Memory B cell (primary cell): ENCODE results near the gene ZNF607.
"Not testable (repeated sequence)": the region's sequence is repeated elsewhere in the genome, so short reads cannot be mapped to it uniquely, and the experiment has no call there.

Experiments used
- ATAC-seq: fragments of 150-1000 bp; cut with Tn5 transposase; 2 replicates; pipeline ENCODE4 v1.10.0; 2021; ENCODE audit warnings: low read depth, mild to moderate bottlenecking, moderate library complexity
- DNase-seq, 2 donors: peaks; one replicate each; pipeline ENCODE4 v3.0.0; 2022; ENCODE audit warnings: low spot score in 2 of 2
- H3K27ac Mint-ChIP-seq: one replicate; pipeline ENCODE4 v1.8.0; 2022; ENCODE audit warnings: mild to moderate bottlenecking, moderate library complexity, mixed read lengths
- H3K27me3 Mint-ChIP-seq: one replicate; pipeline ENCODE4 v1.8.0; 2022; ENCODE audit warnings: mixed read lengths
- H3K36me3 Mint-ChIP-seq: one replicate; pipeline ENCODE4 v1.8.0; 2022; ENCODE audit warnings: mild to moderate bottlenecking, mixed read lengths
- H3K4me1 Mint-ChIP-seq: one replicate; pipeline ENCODE4 v1.8.0; 2022; ENCODE audit warnings: mixed read lengths
- H3K4me3 Mint-ChIP-seq: one replicate; pipeline ENCODE4 v1.8.0; 2022; ENCODE audit warnings: mild to moderate bottlenecking, moderate library complexity, mixed read lengths
- H3K9me3 Mint-ChIP-seq: one replicate; pipeline ENCODE4 v1.8.0; 2022; ENCODE audit warnings: mixed read lengths

The ZNF607 gene

GRCh38 chr19:37719111-37719926 lies at the start of gene ZNF607:
ZNF607 (minus strand) TSS chr19:37719761; CDS start chr19:37711618, 8,143 bp downstream.
- Mint-ChIP-seq H3K9me3 (no peaks in the 10 kb centered on the region), H3K27me3 (no peaks in the 10 kb centered on the region), H3K4me1 (peaks cover 9% of the 10 kb centered on the region), H3K4me3 (peak within 1 kb of the TSS; percentile 97), H3K27ac (peak within 1 kb of the TSS; percentile 95), H3K36me3 (peaks cover 6% of the 10 kb centered on the region)
- ATAC-seq = peak; percentile 86
- peak; percentile 80 to 81 for DNase-seq

- no peak overlapping the region for H3K27ac Mint-ChIP-seq
- H3K9me3 Mint-ChIP-seq = peaks cover 3% of the 10 kb centered on the region
- H3K4me1 Mint-ChIP-seq = no peaks in the 10 kb centered on the region
- ATAC-seq = no peak
- H3K27me3 Mint-ChIP-seq = no peaks in the 10 kb centered on the region
- no peak for DNase-seq
- peaks cover 51% of the 10 kb centered on the region for H3K36me3 Mint-ChIP-seq
- no peak overlapping the region for H3K4me3 Mint-ChIP-seq
These were observed 43.9 kb upstream of the ZNF607 start for GRCh38 chr19:37763488-37763887.

DNA sequence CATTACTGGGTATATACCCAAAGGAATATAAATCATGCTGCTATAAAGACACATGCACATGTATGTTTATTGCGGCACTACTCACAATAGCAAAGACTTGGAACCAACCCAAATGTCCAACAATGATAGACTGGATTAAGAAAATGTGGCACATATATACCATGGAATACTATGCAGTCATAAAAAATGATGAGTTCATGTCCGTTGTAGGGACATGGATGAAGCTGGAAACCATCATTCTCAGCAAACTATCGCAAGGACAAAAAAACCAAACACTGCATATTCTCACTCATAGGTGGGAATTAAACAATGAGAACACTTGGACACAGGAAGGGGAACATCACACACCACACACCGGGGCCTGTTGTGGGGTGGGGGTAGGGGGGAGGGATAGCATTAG lies 38.1 kb upstream of the ZNF607 start:
- H3K4me3 Mint-ChIP-seq, ATAC-seq, DNase-seq, H3K9me3 Mint-ChIP-seq, H3K27ac Mint-ChIP-seq, H3K27me3 Mint-ChIP-seq, H3K4me1 Mint-ChIP-seq: not testable (repeated sequence)
- H3K36me3 Mint-ChIP-seq = peaks cover 39% of the 10 kb centered on the region

- DNase-seq (no peak), ATAC-seq (no peak)
- H3K4me1 Mint-ChIP-seq = no peaks in the 10 kb centered on the region
- no peak overlapping the region for H3K4me3 Mint-ChIP-seq
- no peaks in the 10 kb centered on the region for H3K27me3 Mint-ChIP-seq
- peaks cover 59% of the 10 kb centered on the region for H3K36me3 Mint-ChIP-seq
- no peak overlapping the region for H3K27ac Mint-ChIP-seq
- peaks cover 25% of the 10 kb centered on the region for H3K9me3 Mint-ChIP-seq
These were observed 18.8 kb upstream of the ZNF607 start for GRCh38 chr19:37738371-37738770.

GRCh38 chr19:37725181-37725580 lies 5.6 kb upstream of the ZNF607 start:
- Mint-ChIP-seq H3K4me1 (no peaks in the 10 kb centered on the region), H3K27ac (no peak overlapping the region), H3K9me3 (no peaks in the 10 kb centered on the region), H3K27me3 (no peaks in the 10 kb centered on the region), H3K4me3 (no peak overlapping the region), H3K36me3 (peaks cover 3% of the 10 kb centered on the region)
- DNase-seq (no peak), ATAC-seq (no peak)

GRCh38 chr19:37719927-37720265 lies 335 bp upstream of the ZNF607 start:
- no peak for ATAC-seq
- H3K36me3 Mint-ChIP-seq = peaks cover 6% of the 10 kb centered on the region
- H3K9me3 Mint-ChIP-seq = no peaks in the 10 kb centered on the region
- H3K4me1 Mint-ChIP-seq = peaks cover 9% of the 10 kb centered on the region
- no peaks in the 10 kb centered on the region for H3K27me3 Mint-ChIP-seq
- DNase-seq = no peak
- H3K4me3 Mint-ChIP-seq = peak overlapping the region; percentile 97
- H3K27ac Mint-ChIP-seq = peak overlapping the region; percentile 95

GRCh38 chr19:37718304-37718703 lies 1.3 kb downstream of the ZNF607 start:
- H3K9me3 Mint-ChIP-seq = no peaks in the 10 kb centered on the region
- H3K4me3 Mint-ChIP-seq = peak overlapping the region; percentile 97
- no peaks in the 10 kb centered on the region for H3K27me3 Mint-ChIP-seq
- H3K4me1 Mint-ChIP-seq = peaks cover 9% of the 10 kb centered on the region
- no peak for DNase-seq
- no peak overlapping the region for H3K27ac Mint-ChIP-seq
- no peak for ATAC-seq
- H3K36me3 Mint-ChIP-seq = peaks cover 6% of the 10 kb centered on the region

- ATAC-seq = no peak
- no peak for DNase-seq
- H3K36me3 Mint-ChIP-seq = peaks cover 17% of the 10 kb centered on the region
- H3K9me3 Mint-ChIP-seq = no peaks in the 10 kb centered on the region
- no peaks in the 10 kb centered on the region for H3K27me3 Mint-ChIP-seq
- peaks cover 11% of the 10 kb centered on the region for H3K4me1 Mint-ChIP-seq
- H3K27ac Mint-ChIP-seq = peak overlapping the region; percentile 47
- no peak overlapping the region for H3K4me3 Mint-ChIP-seq
These were observed 3.4 kb downstream of the ZNF607 start for GRCh38 chr19:37716140-37716539.

GRCh38 chr19:37706052-37706605 lies 13.4 kb downstream of the ZNF607 start:
- no peak for DNase-seq
- Mint-ChIP-seq H3K4me1 (no peaks in the 10 kb centered on the region), H3K27me3 (no peaks in the 10 kb centered on the region), H3K9me3 (peaks cover 14% of the 10 kb centered on the region), H3K27ac (no peak overlapping the region), H3K4me3 (no peak overlapping the region), H3K36me3 (peaks cover 56% of the 10 kb centered on the region)
- ATAC-seq = no peak

DNA sequence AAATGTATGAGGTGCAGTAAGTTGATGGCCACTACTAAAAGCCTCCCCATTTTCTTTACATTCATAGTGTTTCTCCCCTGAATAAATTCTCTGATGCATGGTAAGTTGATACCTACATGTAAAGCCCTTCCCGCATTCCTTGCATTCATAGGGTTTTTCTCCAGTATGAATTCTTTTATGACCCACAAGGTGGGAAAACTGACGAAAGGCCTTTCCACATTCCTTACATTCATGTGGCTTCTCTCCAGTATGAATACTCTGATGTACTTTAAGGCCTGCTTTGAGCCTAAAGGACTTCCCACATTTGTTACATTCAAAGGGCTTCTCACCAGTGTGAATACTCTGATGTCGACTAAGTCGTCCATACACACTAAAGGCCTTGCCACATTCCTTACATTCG lies 20.5 kb downstream of the ZNF607 start:
- no peak overlapping the region for H3K4me3 Mint-ChIP-seq
- H3K27me3 Mint-ChIP-seq = no peaks in the 10 kb centered on the region
- H3K9me3 Mint-ChIP-seq = peaks cover 19% of the 10 kb centered on the region
- H3K36me3 Mint-ChIP-seq = peaks cover 49% of the 10 kb centered on the region
- DNase-seq = no peak
- no peak overlapping the region for H3K27ac Mint-ChIP-seq
- no peaks in the 10 kb centered on the region for H3K4me1 Mint-ChIP-seq
- no peak for ATAC-seq

GRCh38 chr19:37698216-37698615 lies 21.3 kb downstream of the ZNF607 start:
- ATAC-seq (no peak), DNase-seq (no peak)
- H3K9me3 Mint-ChIP-seq = peaks cover 19% of the 10 kb centered on the region
- peaks cover 43% of the 10 kb centered on the region for H3K36me3 Mint-ChIP-seq
- no peak overlapping the region for H3K4me3 Mint-ChIP-seq
- no peaks in the 10 kb centered on the region for H3K4me1 Mint-ChIP-seq
- H3K27ac Mint-ChIP-seq = no peak overlapping the region
- no peaks in the 10 kb centered on the region for H3K27me3 Mint-ChIP-seq

DNA sequence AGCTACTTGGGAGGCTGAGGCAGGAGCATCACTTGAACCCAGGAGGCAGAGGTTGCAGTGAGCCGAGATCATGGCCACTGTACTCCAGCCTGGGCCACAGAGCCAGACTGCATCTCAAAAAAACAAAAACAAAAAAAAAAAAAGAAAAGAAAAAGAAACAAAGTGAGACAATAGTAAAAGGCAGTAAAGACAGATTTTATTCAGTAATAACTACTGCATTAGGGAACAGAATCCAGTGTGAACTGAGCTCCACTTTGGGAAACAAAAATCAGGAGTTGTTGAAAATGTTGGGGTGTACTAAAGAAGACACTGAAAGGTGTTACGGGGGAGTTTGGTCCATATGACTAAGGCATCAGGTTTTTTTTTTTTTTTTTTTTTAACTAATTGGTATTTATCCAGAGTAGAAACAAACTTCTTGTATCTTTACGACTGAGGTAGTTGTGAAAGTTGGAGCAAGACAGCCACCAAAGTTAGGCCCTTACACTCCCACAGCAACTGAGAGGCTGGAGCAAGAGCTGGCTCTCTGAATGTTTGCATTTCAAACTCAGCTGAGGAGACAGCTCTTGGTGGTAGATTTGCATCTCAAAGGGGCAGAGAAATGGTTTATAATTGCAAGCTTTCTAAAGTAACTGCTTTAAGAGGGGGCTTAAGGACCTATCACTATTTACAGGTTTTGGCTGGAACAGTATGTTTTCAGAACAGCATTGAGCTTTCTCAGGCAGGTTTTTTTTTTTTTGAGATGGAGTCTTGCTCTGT lies 24.2 kb downstream of the ZNF607 start:
- peaks cover 10% of the 10 kb centered on the region for H3K9me3 Mint-ChIP-seq
- peaks cover 30% of the 10 kb centered on the region for H3K36me3 Mint-ChIP-seq
- ATAC-seq (no peak), DNase-seq (no peak)
- H3K27ac Mint-ChIP-seq = no peak overlapping the region
- H3K27me3 Mint-ChIP-seq = no peaks in the 10 kb centered on the region
- H3K4me1 Mint-ChIP-seq = peaks cover 5% of the 10 kb centered on the region
- no peak overlapping the region for H3K4me3 Mint-ChIP-seq

- Mint-ChIP-seq H3K4me3 (peak overlapping the region; percentile 17), H3K36me3 (peaks cover 12% of the 10 kb centered on the region), H3K27ac (no peak overlapping the region)
These were observed 26.5 kb downstream of the ZNF607 start for GRCh38 chr19:37692956-37693620.

More at GRCh38 chr19:37692956-37693620, 26.5 kb downstream of the ZNF607 start:
- Mint-ChIP-seq H3K9me3 (peaks cover 3% of the 10 kb centered on the region), H3K27me3 (no peaks in the 10 kb centered on the region), H3K4me1 (peaks cover 5% of the 10 kb centered on the region)
- no peak for ATAC-seq
- DNase-seq = no peak
